PC-3 (cell line): ENCODE measurements around the gene IFI44L.

Experiments
- CTCF ChIP-seq: fragments of 300-600 bp; sonication (generic); conservative IDR thresholded peaks from 2 replicates; pipeline ENCODE4 v1.5.1; 2017; ENCODE audit warnings: antibody characterized with exemption, low read depth, mild to moderate bottlenecking, low read length
- EZH2 ChIP-seq: fragments of 300-600 bp; sonication (generic); IDR thresholded peaks from one replicate; pipeline ENCODE4 v1.6.1; 2017; ENCODE audit warnings: antibody characterized with exemption, mild to moderate bottlenecking, low read length; ENCODE audit not compliant: unreplicated experiment

GRCh38 chr1:78688697-78689096, 68.4 kb downstream of the IFI44L start:
- TF ChIP-seq CTCF = peak; percentile 74
- no peak for TF ChIP-seq EZH2
